GM23338 (cell line): ENCODE results near the gene SEMA7A. TPM values are rescaled to one million over a fixed set of nuclear protein-coding genes. Genes with fewer than 3 reads are reported as not detected.

Experiments used
- ATAC-seq: fragments of 200-7000 bp; cut with Tn5 transposase; 3 replicates; pipeline ENCODE4 v1.9.1; 2020
- DNase-seq: peaks from one replicate; pipeline ENCODE4 v3.0.0-alpha.2; 2015; ENCODE audit warnings: low spot score
- H2AFZ ChIP-seq: fragments of 200-600 bp; sonication (generic); 2 replicates; pipeline ENCODE4 v1.8.0; 2016; ENCODE audit warnings: antibody characterized with exemption, mild to moderate bottlenecking, moderate library complexity
- H3F3A ChIP-seq: fragments of 200-600 bp; sonication (generic); replicated peaks from 2 replicates; pipeline ENCODE4 v1.8.0; 2017; ENCODE audit warnings: antibody characterized with exemption, mixed run types, low read depth
- H3K27ac ChIP-seq: fragments of 200-600 bp; sonication (generic); 2 replicates; pipeline ENCODE4 v1.6.1; 2016; ENCODE audit warnings: low read depth
- H3K27me3 ChIP-seq: fragments of 200-600 bp; sonication (generic); 2 replicates; pipeline ENCODE4 v1.8.0; 2016; ENCODE audit warnings: mild to moderate bottlenecking, mixed run types, moderate library complexity; ENCODE audit not compliant: insufficient read depth
- H3K36me3 ChIP-seq: fragments of 200-600 bp; sonication (generic); 2 replicates; pipeline ENCODE4 v1.8.0; 2016; ENCODE audit warnings: mild to moderate bottlenecking; ENCODE audit not compliant: insufficient read depth
- H3K4me1 ChIP-seq: fragments of 200-600 bp; sonication (generic); 2 replicates; pipeline ENCODE4 v1.8.0; 2016; ENCODE audit warnings: mild to moderate bottlenecking, moderate library complexity; ENCODE audit not compliant: insufficient read depth
- H3K4me2 ChIP-seq: fragments of 200-600 bp; sonication (generic); 2 replicates; pipeline ENCODE4 v1.7.1; 2017; ENCODE audit warnings: mixed run types
- H3K4me3 ChIP-seq: fragments of 200-600 bp; sonication (generic); 2 replicates; pipeline ENCODE4 v1.6.1; 2016; ENCODE audit warnings: mixed run types
- H3K79me2 ChIP-seq: fragments of 200-600 bp; sonication (generic); replicated peaks from 2 replicates; pipeline ENCODE4 v1.8.0; 2017; ENCODE audit warnings: mild to moderate bottlenecking; ENCODE audit not compliant: insufficient read depth
- H3K9me2 ChIP-seq: fragments of 200-600 bp; sonication (generic); 2 replicates; pipeline ENCODE4 v1.8.0; 2017; ENCODE audit not compliant: insufficient read depth
- H4K20me1 ChIP-seq: fragments of 200-600 bp; sonication (generic); replicated peaks from 2 replicates; pipeline ENCODE4 v1.8.0; 2017; ENCODE audit warnings: mild to moderate bottlenecking; ENCODE audit not compliant: insufficient read depth
- H3K27ac Mint-ChIP-seq: 2 replicates; pipeline ENCODE4 v1.8.0; 2020; ENCODE audit warnings: inconsistent platforms, mild to moderate bottlenecking, moderate library complexity, mixed read lengths
- H3K27me3 Mint-ChIP-seq: 3 replicates; pipeline ENCODE4 v1.8.0; 2022; ENCODE audit warnings: low read depth, mild to moderate bottlenecking, moderate library complexity, mixed read lengths, inconsistent platforms; ENCODE audit not compliant: insufficient read depth, poor library complexity
- H3K36me3 Mint-ChIP-seq: 3 replicates; pipeline ENCODE4 v1.8.0; 2021; ENCODE audit warnings: low read depth, mild to moderate bottlenecking, inconsistent platforms, moderate library complexity, mixed read lengths
- H3K4me1 Mint-ChIP-seq: 3 replicates; pipeline ENCODE4 v1.8.0; 2020; ENCODE audit warnings: mild to moderate bottlenecking, inconsistent platforms, mixed read lengths
- H3K4me3 Mint-ChIP-seq: 3 replicates; pipeline ENCODE4 v1.8.0; 2021; ENCODE audit warnings: moderate library complexity, mild to moderate bottlenecking, inconsistent platforms, mixed read lengths
- H3K9me3 Mint-ChIP-seq: 3 replicates; pipeline ENCODE4 v1.8.0; 2020; ENCODE audit warnings: moderate library complexity, mild to moderate bottlenecking, inconsistent platforms, mixed read lengths
- CREB1 ChIP-seq: fragments of 250-450 bp; sonication (Bioruptor Pico); IDR thresholded peaks from 2 replicates; pipeline ENCODE4 v1.5.0; 2020; ENCODE audit warnings: low read depth, mild to moderate bottlenecking, moderate library complexity
- EZH2 ChIP-seq: fragments of 200-600 bp; sonication (generic); IDR thresholded peaks from one replicate; pipeline ENCODE4 v1.8.0; 2017; ENCODE audit warnings: antibody characterized with exemption, mild to moderate bottlenecking, low read depth; ENCODE audit not compliant: unreplicated experiment
- EZH2phosphoT487 ChIP-seq: fragments of 200-600 bp; sonication (generic); IDR thresholded peaks from one replicate; pipeline ENCODE4 v1.8.1; 2018; ENCODE audit warnings: antibody characterized with exemption; ENCODE audit not compliant: unreplicated experiment
- REST ChIP-seq: IDR thresholded peaks from one replicate; pipeline ENCODE4 v1.6.1; 2018; ENCODE audit warnings: antibody characterized with exemption; ENCODE audit not compliant: unreplicated experiment
- ZNF331 ChIP-seq: fragments of 250-450 bp; sonication (Bioruptor Pico); IDR thresholded peaks from 2 replicates; pipeline ENCODE4 v1.5.0; 2020; ENCODE audit warnings: low read depth, mild to moderate bottlenecking, moderate library complexity
- polyA plus RNA-seq: library from polyadenylated mRNA; unstranded; fragments of >200 nt; fragmentation: Nextera tagmentation; extraction: Ambion mirVana; gene quantifications from 2 replicates; pipeline ENCODE4 v1.2.1, GENCODE V29; 2016
- total RNA-seq: library from RNA; depleted of rRNA; stranded (reverse); fragments of >200 nt; shearing (Covaris generic); gene quantifications from 2 replicates; pipeline ENCODE4 v1.2.3, GENCODE V29; 2014
- TF ChIP-seq, protein P1 (sequence below), 2 experiments: fragments of 200-600 bp in 1 of 2; sonication (generic) in 1 of 2; conservative IDR thresholded peaks; 2 replicates each; pipeline versions ENCODE4 v1.5.1 to v1.6.1; 2016 to 2017; ENCODE audit warnings: antibody characterized with exemption in 2 of 2, low read depth in 2 of 2, mild to moderate bottlenecking in 2 of 2, moderate library complexity in 1 of 2
- TF ChIP-seq, protein P2 (sequence below): fragments of 250-450 bp; sonication (Bioruptor Pico); IDR thresholded peaks from 2 replicates; pipeline ENCODE4 v1.5.0; 2020; ENCODE audit warnings: mild to moderate bottlenecking, moderate library complexity

SEMA7A gene
- total and polyA plus RNA-seq, 2 experiments from 2014 or later = 2.0 to 14.1 TPM

- TF ChIP-seq, protein P1, sequence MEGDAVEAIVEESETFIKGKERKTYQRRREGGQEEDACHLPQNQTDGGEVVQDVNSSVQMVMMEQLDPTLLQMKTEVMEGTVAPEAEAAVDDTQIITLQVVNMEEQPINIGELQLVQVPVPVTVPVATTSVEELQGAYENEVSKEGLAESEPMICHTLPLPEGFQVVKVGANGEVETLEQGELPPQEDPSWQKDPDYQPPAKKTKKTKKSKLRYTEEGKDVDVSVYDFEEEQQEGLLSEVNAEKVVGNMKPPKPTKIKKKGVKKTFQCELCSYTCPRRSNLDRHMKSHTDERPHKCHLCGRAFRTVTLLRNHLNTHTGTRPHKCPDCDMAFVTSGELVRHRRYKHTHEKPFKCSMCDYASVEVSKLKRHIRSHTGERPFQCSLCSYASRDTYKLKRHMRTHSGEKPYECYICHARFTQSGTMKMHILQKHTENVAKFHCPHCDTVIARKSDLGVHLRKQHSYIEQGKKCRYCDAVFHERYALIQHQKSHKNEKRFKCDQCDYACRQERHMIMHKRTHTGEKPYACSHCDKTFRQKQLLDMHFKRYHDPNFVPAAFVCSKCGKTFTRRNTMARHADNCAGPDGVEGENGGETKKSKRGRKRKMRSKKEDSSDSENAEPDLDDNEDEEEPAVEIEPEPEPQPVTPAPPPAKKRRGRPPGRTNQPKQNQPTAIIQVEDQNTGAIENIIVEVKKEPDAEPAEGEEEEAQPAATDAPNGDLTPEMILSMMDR (conservative IDR thresholded peaks at IDR 0.05; ENCODE audit: low read depth in 2 of 2) = no peak
- no peak for TF ChIP-seq EZH2phosphoT487
- TF ChIP-seq EZH2 = no peak
- no peak for TF ChIP-seq REST
These were observed 5.9 kb downstream of the SEMA7A start (continued) for GRCh38 chr15:74427607-74428441.

DNA sequence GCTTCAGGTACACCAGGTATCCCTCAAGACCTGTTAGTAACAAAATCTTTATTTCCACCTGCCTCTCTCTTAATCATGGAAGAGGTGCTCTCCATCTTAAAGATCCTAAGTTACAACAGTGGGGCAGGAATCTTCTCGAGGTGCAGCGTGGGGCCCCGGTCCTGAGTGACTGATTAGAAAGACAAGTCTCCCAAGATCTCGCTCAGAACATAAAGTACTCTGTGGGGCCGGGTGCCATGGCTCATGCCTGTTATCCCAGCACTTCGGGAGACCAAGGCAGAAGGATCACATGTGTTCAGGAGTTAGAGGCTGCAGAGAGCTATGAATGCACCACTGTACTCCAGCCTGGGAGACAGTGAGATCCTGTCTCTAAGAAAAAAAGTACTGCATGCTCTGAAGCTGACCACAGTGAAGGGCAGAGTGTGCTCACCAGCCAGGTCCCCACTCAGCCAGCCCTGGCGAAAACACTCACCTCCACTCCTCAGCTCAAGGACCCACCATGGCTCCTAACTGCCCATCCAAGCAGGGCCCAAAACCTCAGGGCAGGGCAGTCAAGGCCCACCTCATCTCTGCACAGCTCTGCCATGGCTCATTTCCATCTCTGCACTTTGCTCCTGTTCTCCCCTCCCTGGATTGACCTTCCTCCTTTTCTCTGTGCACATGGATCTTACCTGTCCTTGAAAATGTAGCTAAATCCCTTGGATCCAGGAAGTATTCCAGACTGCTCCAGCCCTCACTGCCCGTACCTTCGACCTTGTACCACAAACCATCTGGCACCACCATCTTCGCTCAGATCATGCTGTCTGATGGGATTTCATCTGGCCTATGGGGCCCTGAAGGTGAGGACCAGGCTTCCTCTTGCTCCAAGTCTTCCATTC lies 7.1 kb downstream of the SEMA7A start:
- no peak overlapping the region for H3K27ac ChIP-seq
- ATAC-seq (no peak), DNase-seq (no peak)
- no peak overlapping the region for H3K27ac Mint-ChIP-seq
- peaks cover 48% of the 10 kb centered on the region for H3K4me1 Mint-ChIP-seq
- no peaks in the 10 kb centered on the region for H3K9me2 ChIP-seq
- no peaks in the 10 kb centered on the region; the same call in 2 of the 3 replicates for H3K36me3 Mint-ChIP-seq
- H3K4me1 ChIP-seq = peaks cover 23% of the 10 kb centered on the region
- peaks cover 22% of the 10 kb centered on the region for H3K79me2 ChIP-seq
- H4K20me1 ChIP-seq = peaks cover 3% of the 10 kb centered on the region
- no peaks in the 10 kb centered on the region for H3F3A ChIP-seq
- H3K36me3 ChIP-seq = no peaks in the 10 kb centered on the region
- no peak overlapping the region for H3K4me2 ChIP-seq
- no peak overlapping the region for H3K4me3 Mint-ChIP-seq
- H3K27me3 ChIP-seq = no peaks in the 10 kb centered on the region
- no peak overlapping the region for H3K4me3 ChIP-seq
- H3K9me3 Mint-ChIP-seq = no peaks in the 10 kb centered on the region
- H3K27me3 Mint-ChIP-seq = peaks cover 14% of the 10 kb centered on the region
- H2AFZ ChIP-seq = no peak overlapping the region
- TF ChIP-seq, protein P1 (conservative IDR thresholded peaks at IDR 0.05; ENCODE audit: low read depth in 2 of 2) = no peak
- TF ChIP-seq CREB1 (CRISPR knock-in tag) (no peak), ZNF331 (CRISPR knock-in tag) (no peak)
- TF ChIP-seq, protein P2, sequence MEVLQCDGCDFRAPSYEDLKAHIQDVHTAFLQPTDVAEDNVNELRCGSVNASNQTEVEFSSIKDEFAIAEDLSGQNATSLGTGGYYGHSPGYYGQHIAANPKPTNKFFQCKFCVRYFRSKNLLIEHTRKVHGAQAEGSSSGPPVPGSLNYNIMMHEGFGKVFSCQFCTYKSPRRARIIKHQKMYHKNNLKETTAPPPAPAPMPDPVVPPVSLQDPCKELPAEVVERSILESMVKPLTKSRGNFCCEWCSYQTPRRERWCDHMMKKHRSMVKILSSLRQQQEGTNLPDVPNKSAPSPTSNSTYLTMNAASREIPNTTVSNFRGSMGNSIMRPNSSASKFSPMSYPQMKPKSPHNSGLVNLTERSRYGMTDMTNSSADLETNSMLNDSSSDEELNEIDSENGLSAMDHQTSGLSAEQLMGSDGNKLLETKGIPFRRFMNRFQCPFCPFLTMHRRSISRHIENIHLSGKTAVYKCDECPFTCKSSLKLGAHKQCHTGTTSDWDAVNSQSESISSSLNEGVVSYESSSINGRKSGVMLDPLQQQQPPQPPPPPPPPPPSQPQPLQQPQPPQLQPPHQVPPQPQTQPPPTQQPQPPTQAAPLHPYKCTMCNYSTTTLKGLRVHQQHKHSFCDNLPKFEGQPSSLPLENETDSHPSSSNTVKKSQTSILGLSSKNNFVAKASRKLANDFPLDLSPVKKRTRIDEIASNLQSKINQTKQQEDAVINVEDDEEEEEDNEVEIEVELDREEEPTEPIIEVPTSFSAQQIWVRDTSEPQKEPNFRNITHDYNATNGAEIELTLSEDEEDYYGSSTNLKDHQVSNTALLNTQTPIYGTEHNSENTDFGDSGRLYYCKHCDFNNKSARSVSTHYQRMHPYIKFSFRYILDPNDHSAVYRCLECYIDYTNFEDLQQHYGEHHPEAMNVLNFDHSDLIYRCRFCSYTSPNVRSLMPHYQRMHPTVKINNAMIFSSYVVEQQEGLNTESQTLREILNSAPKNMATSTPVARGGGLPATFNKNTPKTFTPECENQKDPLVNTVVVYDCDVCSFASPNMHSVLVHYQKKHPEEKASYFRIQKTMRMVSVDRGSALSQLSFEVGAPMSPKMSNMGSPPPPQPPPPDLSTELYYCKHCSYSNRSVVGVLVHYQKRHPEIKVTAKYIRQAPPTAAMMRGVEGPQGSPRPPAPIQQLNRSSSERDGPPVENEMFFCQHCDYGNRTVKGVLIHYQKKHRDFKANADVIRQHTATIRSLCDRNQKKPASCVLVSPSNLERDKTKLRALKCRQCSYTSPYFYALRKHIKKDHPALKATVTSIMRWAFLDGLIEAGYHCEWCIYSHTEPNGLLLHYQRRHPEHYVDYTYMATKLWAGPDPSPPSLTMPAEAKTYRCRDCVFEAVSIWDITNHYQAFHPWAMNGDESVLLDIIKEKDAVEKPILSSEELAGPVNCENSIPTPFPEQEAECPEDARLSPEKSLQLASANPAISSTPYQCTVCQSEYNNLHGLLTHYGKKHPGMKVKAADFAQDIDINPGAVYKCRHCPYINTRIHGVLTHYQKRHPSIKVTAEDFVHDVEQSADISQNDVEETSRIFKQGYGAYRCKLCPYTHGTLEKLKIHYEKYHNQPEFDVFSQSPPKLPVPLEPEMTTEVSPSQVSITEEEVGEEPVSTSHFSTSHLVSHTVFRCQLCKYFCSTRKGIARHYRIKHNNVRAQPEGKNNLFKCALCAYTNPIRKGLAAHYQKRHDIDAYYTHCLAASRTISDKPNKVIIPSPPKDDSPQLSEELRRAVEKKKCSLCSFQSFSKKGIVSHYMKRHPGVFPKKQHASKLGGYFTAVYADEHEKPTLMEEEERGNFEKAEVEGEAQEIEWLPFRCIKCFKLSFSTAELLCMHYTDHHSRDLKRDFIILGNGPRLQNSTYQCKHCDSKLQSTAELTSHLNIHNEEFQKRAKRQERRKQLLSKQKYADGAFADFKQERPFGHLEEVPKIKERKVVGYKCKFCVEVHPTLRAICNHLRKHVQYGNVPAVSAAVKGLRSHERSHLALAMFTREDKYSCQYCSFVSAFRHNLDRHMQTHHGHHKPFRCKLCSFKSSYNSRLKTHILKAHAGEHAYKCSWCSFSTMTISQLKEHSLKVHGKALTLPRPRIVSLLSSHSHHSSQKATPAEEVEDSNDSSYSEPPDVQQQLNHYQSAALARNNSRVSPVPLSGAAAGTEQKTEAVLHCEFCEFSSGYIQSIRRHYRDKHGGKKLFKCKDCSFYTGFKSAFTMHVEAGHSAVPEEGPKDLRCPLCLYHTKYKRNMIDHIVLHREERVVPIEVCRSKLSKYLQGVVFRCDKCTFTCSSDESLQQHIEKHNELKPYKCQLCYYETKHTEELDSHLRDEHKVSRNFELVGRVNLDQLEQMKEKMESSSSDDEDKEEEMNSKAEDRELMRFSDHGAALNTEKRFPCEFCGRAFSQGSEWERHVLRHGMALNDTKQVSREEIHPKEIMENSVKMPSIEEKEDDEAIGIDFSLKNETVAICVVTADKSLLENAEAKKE (CRISPR knock-in tag) = no peak
